ENCODE measurements around the gene SRPK1. TPM values are rescaled to one million over a fixed set of nuclear protein-coding genes. Genes with fewer than 3 reads are reported as not detected.

Gene SRPK1
- total and polyA plus RNA-seq, 7 donors: 17.4 to 47.9 (median 36.6) TPM

GRCh38 chr6:35879151-35879550 is 41.7 kb downstream of the SRPK1 start:
- no peak overlapping the region for H3K4me3 ChIP-seq
- 97% methylated on average over 5 of the region's 5 CpGs for WGBS, 2 donors
- H3K27ac ChIP-seq: no peak overlapping the region
- H3K36me3 ChIP-seq: peaks cover 0 to 43% (median 0%) of the 10 kb centered on the region in 4 donors
- peaks cover 0 to 9% (median 2%) of the 10 kb centered on the region in 4 donors for H3K9me3 ChIP-seq
- no peak for DNase-seq
- H3K27me3 ChIP-seq: no peaks in the 10 kb centered on the region
- TF ChIP-seq CTCF (IDR thresholded peaks at IDR 0.05) (no peak), EP300 (IDR thresholded peaks at IDR 0.05) (no peak), POLR2AphosphoS5 (IDR thresholded peaks at IDR 0.05) (no peak), POLR2A (IDR thresholded peaks at IDR 0.05) (no peak)
- intact Hi-C loops (cut with DNase I): loop anchor here (10.0 kb wide), 1 partner anchor 244 kb away; no protein-coding TSS in a partner anchor
- H3K4me1 ChIP-seq: no peaks in the 10 kb centered on the region

GRCh38 chr6:35876902-35877301 is 44.0 kb downstream of the SRPK1 start:
- TF ChIP-seq POLR2A (IDR thresholded peaks at IDR 0.05) (no peak), CTCF (IDR thresholded peaks at IDR 0.05) (no peak), EP300 (IDR thresholded peaks at IDR 0.05) (no peak), POLR2AphosphoS5 (IDR thresholded peaks at IDR 0.05) (no peak)
- no peaks in the 10 kb centered on the region for H3K27me3 ChIP-seq
- H3K9me3 ChIP-seq: peaks cover 0 to 9% (median 2%) of the 10 kb centered on the region in 4 donors
- H3K4me3 ChIP-seq: no peak overlapping the region
- 94 to 95% methylated on average over 2 of the region's 2 CpGs for WGBS, 2 donors
- DNase-seq: no peak
- no peaks in the 10 kb centered on the region for H3K4me1 ChIP-seq
- H3K36me3 ChIP-seq: peaks cover 0 to 36% (median 0%) of the 10 kb centered on the region in 4 donors
- intact Hi-C loops (cut with DNase I): loop anchor here (10.0 kb wide), 1 partner anchor 242 kb away; no protein-coding TSS in a partner anchor
- H3K27ac ChIP-seq: no peak overlapping the region

- DNase-seq: no peak
- H3K27me3 ChIP-seq: no peaks in the 10 kb centered on the region
- no peak overlapping the region for H3K4me3 ChIP-seq
- TF ChIP-seq POLR2AphosphoS5 (IDR thresholded peaks at IDR 0.05) (no peak), EP300 (IDR thresholded peaks at IDR 0.05) (no peak), POLR2A (IDR thresholded peaks at IDR 0.05) (no peak), CTCF (IDR thresholded peaks at IDR 0.05) (no peak)
- H3K4me1 ChIP-seq: no peaks in the 10 kb centered on the region
- H3K27ac ChIP-seq: no peak overlapping the region
- no peaks in the 10 kb centered on the region for H3K9me3 ChIP-seq
- H3K36me3 ChIP-seq: peaks cover 0 to 30% (median 2%) of the 10 kb centered on the region in 4 donors
- WGBS, 2 donors: 88 to 95% methylated on average over 1 of the region's 1 CpG
- intact Hi-C loops (cut with DNase I): loop anchor here (10.0 kb wide), 1 partner anchor 240 kb away; no protein-coding TSS in a partner anchor
Measured at GRCh38 chr6:35874730-35875129, 46.2 kb downstream of the SRPK1 start.

GRCh38 chr6:35859367-35859766 is 61.5 kb downstream of the SRPK1 start:
- Histone ChIP-seq H3K4me1 (no peaks in the 10 kb centered on the region), H3K9me3 (no peaks in the 10 kb centered on the region), H3K27me3 (no peaks in the 10 kb centered on the region), H3K36me3 (peaks cover 0 to 45% (median 7%) of the 10 kb centered on the region in 4 donors), H3K4me3 (no peak overlapping the region), H3K27ac (no peak overlapping the region)
- 87 to 93% methylated on average over 4 of the region's 4 CpGs for WGBS, 2 donors
- TF ChIP-seq POLR2A (IDR thresholded peaks at IDR 0.05): no peak
- TF ChIP-seq POLR2AphosphoS5 (IDR thresholded peaks at IDR 0.05): no peak
- no peak for TF ChIP-seq EP300 (IDR thresholded peaks at IDR 0.05)
- TF ChIP-seq CTCF (IDR thresholded peaks at IDR 0.05): no peak
- intact Hi-C loops (cut with DNase I): no loop called here
- DNase-seq: no peak

GRCh38 chr6:35857853-35858252 is 63.0 kb downstream of the SRPK1 start:
- no peak for DNase-seq
- no peaks in the 10 kb centered on the region for H3K9me3 ChIP-seq
- no peaks in the 10 kb centered on the region for H3K4me1 ChIP-seq
- H3K27ac ChIP-seq: no peak overlapping the region
- peaks cover 0 to 47% (median 7%) of the 10 kb centered on the region in 4 donors for H3K36me3 ChIP-seq
- TF ChIP-seq POLR2AphosphoS5 (IDR thresholded peaks at IDR 0.05) (no peak), EP300 (IDR thresholded peaks at IDR 0.05) (no peak), POLR2A (IDR thresholded peaks at IDR 0.05) (no peak), CTCF (IDR thresholded peaks at IDR 0.05) (no peak)
- H3K4me3 ChIP-seq: no peak overlapping the region
- H3K27me3 ChIP-seq: no peaks in the 10 kb centered on the region
- intact Hi-C loops (cut with DNase I): no loop called here

Measured in sigmoid colon (tissue), 7 donors.